ENCODE measurements around the gene CFAP20. TPM values are rescaled to one million over a fixed set of nuclear protein-coding genes. Genes with fewer than 3 reads are reported as not detected.

CFAP20 gene
- total RNA-seq, 5 donors from 2014 or later (not counting 1 experiment from before 2014, with no cell fraction given) = 27.4 to 105 (median 33.1) TPM

GRCh38 chr16:58070585-58070984 lies 58.6 kb downstream of the CFAP20 start:
- Mint-ChIP-seq H3K27ac (no peak overlapping the region), H3K4me3 (no peak overlapping the region), H3K36me3 (no peaks in the 10 kb centered on the region), H3K4me1 (no peaks in the 10 kb centered on the region), H3K9me3 (peaks cover 0 to 4% (median 0%) of the 10 kb centered on the region in 3 donors), H3K27me3 (peaks cover 0 to 1% of the 10 kb centered on the region in 2 donors)
- DNase-seq = no peak
- no peaks in the 10 kb centered on the region for H3K27me3 ChIP-seq (replicated peaks in 1 of 2; ENCODE audit: control insufficient read depth in 2 of 2, extremely low read depth in 1 of 2, insufficient read depth in 2 of 2, low read length in 1 of 2)
- ChIA-PET POLR2A (interaction anchor here in 1 of 2 donors (0.5 kb wide), 1 partner anchor 63 kb away, joined by 3 read pairs; no protein-coding TSS in a partner anchor), CTCF (no interaction called here)
- WGBS (ENCODE audit: insufficient coverage) = no CpG with 5 or more reads among the region's 4 CpGs
- H3K9me3 ChIP-seq = no peaks in the 10 kb centered on the region
- H3K27ac ChIP-seq (ENCODE audit: low read length) = no peak overlapping the region
- H3K36me3 ChIP-seq (ENCODE audit: control insufficient read depth in 2 of 2, extremely low read depth in 1 of 2, insufficient read depth in 1 of 2, low read length in 1 of 2) = no peaks in the 10 kb centered on the region
- no peak for ATAC-seq (replicated peaks in 1 of 4)
- no peak overlapping the region for H3K4me3 ChIP-seq (ENCODE audit: control insufficient read depth in 1 of 2, extremely low read depth in 1 of 2, low read length in 1 of 2)
- H3K4me1 ChIP-seq (ENCODE audit: control insufficient read depth in 1 of 2, extremely low read depth in 1 of 2, insufficient read depth in 2 of 2, low read length in 2 of 2) = no peaks in the 10 kb centered on the region

Other genes with a start within 250 kb of the CFAP20 start
- gene CNGB1, start 158.3 kb downstream of the CFAP20 start, total RNA-seq = not detected
- gene ZNF319, start 128.7 kb downstream of the CFAP20 start, total RNA-seq = 10 to 100 TPM; 14.9 to 25.4 (median 20.4) TPM
- gene USB1, start 128.0 kb downstream of the CFAP20 start, total RNA-seq = 10 to 100 TPM; 31.7 to 44.2 (median 41.3) TPM
- 1 to 10 TPM in 2 of 5 donors, under 1 TPM in 3; 0.30 to 1.3 (median 0.85) TPM for gene MMP15, start 103.6 kb downstream of the CFAP20 start, total RNA-seq
- 10 to 100 TPM; 51.9 to 62.4 (median 55.0) TPM for gene CSNK2A2, start 68.7 kb upstream of the CFAP20 start, total RNA-seq
- gene PRSS54, start 165.6 kb upstream of the CFAP20 start, total RNA-seq = not detected

Data from T-cell (primary cell).